NCI-H146 treated with DMSO at 0.1 percent for 48 hours (cell line): ENCODE measurements around the gene ADSS2.
A peak's percentile ranks its signal among the peaks of the same experiment; 100 is the strongest.
"Not testable (repeated sequence)": the region's sequence is repeated elsewhere in the genome, so short reads cannot be mapped to it uniquely, and the experiment has no call there.

Source experiments
- DNase-seq: peaks from one replicate; lab custom pipeline; 2025; ENCODE audit not compliant: unreplicated experiment; lab: John Stamatoyannopoulos, UW

The ADSS2 gene

DNA sequence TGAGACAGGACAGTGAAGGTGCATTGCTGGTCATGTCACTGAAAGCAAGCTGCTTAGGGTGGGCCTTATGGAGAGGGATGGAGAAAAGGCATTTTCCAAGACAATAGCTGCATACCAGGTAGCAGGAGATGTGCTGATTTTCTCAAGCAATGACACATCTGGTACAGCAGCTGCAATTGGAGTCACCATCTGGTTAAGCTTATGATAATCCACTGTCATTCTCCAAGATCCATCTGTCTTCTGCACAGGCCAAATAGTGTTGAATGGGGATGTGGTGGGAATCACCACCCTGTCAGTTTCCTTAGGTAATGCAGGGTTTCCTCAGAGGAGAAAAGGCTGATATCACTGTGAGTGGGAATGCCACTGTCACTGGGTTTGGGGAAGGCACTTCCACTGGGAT lies 54.6 kb downstream of the ADSS2 start:
- DNase-seq = no peak

DNA sequence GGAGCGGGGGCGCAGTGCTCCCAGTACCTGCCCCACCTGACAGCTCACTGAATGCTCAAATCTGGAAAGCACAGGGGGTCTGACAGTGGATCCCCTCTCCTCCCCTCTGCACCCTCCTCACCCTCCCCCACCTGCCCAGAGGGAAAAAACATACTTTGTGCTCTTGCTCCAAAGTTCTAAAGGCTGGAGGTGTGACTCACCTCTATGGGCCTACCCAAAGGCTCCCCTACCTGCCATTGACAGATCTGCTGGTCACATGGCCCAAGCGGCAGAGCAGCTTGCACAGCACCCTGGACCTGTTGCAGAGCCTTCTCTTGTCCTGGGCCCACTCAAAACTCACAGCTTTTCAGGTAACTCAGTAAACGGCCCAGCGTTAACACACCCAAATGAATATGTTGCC lies 55.7 kb downstream of the ADSS2 start:
- no peak for DNase-seq

GRCh38 chr1:244394826-244395765 lies 56.6 kb downstream of the ADSS2 start:
- no peak for DNase-seq

GRCh38 chr1:244394346-244394745 lies 57.4 kb downstream of the ADSS2 start:
- no peak for DNase-seq

GRCh38 chr1:244393604-244394176 lies 58.0 kb downstream of the ADSS2 start:
- DNase-seq = no peak

- DNase-seq = no peak
These were observed 59.9 kb downstream of the ADSS2 start for GRCh38 chr1:244391761-244392160.

DNA sequence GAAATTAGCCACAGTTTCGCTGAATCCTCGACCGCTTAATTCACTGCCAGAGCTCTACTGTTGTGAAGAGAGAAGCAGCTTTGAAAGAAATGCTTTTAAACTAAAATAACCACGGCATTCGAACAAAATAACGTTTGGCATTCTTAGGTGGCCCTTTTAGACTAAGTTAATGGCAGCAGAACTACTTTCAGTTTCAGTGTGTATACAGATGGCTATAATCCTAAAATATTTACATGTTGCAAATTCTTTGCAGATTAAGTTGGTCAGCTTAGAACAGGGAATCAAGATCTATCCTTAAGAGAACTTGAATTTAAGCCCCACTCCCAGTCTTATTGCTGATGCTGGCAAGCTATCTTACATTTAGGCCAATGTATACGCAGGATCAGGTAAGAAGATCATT lies 62.7 kb downstream of the ADSS2 start:
- DNase-seq = no peak

- DNase-seq = no peak
These were observed 64.3 kb downstream of the ADSS2 start for GRCh38 chr1:244387415-244387814.

- no peak for DNase-seq
These were observed 65.1 kb downstream of the ADSS2 start for GRCh38 chr1:244386595-244386994.

- DNase-seq = no peak
These were observed 67.6 kb downstream of the ADSS2 start for GRCh38 chr1:244384066-244384465.

DNA sequence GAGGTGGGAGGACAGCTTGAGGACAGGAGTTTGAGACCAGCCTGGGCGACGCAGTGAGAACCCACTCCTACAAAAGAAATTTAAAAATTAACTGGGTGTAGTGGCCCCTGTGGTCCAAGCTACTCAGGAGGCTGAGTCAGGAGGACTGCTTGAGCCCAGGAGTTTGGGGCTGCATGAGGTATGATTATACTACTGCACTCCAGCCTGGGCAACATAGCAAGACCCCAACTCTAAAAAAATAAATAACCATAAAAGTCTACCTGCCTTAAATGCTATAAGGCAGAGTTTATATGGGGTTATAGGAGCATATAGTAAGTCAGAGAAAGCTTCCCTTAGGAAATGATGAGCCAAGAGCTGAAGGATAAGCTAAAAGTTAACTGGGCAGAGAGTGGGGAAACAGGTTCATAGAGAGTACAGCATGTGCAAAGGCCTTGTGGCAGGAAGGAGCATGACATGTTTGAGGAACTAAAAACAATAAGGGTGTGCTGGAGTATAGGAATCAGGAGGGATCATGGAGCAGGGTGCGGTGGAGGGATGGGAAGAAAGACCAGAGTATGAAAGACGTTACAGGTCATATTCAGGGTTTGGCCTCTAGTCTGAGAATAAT lies 68.3 kb downstream of the ADSS2 start:
- DNase-seq = no peak

DNA sequence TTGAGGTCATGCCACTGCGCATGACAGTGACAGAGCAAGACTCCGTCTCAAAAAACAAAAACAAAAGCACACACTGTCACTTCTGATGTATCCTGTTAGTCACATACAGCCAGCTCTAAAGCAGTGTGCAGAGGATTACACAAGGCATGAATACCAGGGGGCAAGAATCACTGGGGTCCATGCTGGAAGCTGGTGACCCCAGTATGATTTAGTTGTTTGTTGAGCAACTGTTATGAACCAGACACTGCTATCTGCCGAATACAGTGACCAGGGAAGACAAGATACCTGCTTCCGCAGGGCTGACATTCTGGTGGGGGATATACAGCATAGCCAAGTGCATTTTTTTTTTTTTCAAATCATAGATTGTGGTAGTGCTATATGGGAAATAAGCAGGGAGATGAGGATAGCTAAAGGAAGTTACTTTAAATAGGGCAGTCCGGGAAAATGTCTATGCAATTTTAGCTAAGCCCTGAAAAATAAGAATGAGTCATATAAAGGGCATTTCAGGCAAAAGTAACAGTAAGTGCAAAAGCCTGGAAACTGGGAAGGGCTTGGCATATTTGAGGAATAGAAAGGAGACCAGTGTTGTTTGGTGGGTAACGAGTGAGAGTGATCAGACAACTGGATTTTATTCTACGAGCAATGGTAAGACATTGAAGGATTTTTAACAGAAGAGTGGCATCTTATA lies 69.7 kb downstream of the ADSS2 start:
- DNase-seq = no peak

GRCh38 chr1:244376126-244376525 lies 75.6 kb downstream of the ADSS2 start:
- no peak for DNase-seq

- DNase-seq = no peak
These were observed 76.7 kb downstream of the ADSS2 start for GRCh38 chr1:244375051-244375450.

- not testable (repeated sequence) for DNase-seq
These were observed 77.2 kb downstream of the ADSS2 start for GRCh38 chr1:244374484-244374883.

DNA sequence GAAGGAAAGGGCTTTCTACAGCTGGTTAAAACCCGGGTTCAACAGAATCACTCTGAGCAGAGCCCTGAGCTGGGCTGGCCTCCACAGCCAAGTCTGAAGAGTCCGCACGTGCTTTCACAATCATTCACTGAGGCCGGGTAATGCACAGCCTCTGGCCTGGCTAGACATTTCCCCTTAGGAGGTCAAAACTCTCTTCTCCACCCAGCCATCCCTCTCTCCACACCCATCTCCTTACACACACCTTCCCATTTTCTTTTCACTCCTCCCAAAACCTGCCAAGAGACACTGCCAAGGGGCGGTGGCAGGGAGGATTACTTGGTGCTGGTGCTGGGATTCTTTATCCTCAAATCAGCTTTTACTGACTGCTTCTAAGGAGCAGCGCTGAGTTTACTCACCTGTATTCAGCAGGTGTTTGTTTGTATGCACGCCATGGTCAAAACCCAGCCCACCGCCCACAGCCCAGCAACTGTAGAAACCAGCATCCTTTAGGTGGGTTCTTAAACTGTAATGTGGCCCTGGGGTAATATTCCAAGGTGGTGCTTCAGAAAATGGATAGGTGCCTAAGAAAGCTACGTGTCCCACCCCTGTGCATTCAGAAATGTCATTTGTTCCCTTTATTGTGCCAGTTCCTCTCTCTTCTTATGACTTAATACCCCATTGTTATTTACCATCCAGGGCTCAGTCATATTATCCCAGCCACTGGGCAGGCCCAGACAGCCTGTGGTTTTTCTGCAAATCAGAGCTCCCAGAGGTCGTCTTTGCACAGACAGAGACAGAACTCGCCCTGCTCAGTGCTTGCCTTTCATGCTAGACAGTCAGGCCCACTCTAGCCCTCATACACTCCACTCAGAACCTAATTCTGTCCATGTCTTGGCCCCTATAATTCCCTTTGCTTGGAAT lies 80.2 kb downstream of the ADSS2 start:
- DNase-seq = no peak

GRCh38 chr1:244370060-244370637 lies 81.6 kb downstream of the ADSS2 start:
- no peak for DNase-seq

DNA sequence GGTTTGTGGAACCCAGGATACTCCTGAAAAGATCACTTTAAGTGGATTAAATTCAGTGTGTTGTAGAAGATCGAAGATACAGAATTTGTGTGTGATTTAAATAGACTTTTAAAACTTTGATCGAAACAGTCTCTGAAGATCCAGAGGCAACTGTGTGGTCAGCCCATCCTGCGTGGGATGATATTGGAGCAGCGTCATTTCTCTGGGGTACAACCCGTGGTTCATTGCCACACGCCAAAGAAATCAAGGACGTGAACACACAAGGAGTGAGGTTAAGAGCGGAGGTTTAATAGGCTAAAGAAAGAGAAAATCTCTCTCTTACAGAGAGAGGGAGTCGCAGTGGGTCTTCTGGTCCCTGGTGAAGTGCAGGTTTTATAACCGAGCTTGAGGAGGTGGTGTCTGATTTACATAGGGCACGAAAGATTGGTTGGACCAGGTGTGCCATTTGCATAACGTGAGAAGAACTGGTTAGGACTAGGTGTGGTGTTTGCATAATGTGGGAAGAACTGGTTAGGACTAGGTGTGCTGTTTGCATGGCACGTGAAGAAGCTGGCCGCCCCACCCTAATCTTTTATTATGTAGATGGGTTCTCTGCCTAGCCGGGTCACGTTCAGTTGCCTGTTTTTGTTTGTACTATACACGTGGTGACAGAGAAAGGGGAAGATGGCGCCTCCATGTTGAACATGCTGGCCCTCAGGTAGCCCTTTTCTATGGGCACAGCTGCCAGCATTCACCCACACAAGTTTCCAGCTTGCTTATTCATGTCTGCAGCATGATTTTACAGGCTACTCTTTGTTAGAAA lies 82.3 kb downstream of the ADSS2 start:
- peak; percentile 84 for DNase-seq

- no peak for DNase-seq
These were observed 83.4 kb downstream of the ADSS2 start for GRCh38 chr1:244368279-244368678.
